ENCODE results near the gene ASTN2. TPM values are rescaled to one million over a fixed set of nuclear protein-coding genes. Genes with fewer than 3 reads are reported as not detected.

Gene ASTN2
- total RNA-seq, 4 donors from 2014 or later: 0.94 to 5.6 (median 3.7) TPM

DNA sequence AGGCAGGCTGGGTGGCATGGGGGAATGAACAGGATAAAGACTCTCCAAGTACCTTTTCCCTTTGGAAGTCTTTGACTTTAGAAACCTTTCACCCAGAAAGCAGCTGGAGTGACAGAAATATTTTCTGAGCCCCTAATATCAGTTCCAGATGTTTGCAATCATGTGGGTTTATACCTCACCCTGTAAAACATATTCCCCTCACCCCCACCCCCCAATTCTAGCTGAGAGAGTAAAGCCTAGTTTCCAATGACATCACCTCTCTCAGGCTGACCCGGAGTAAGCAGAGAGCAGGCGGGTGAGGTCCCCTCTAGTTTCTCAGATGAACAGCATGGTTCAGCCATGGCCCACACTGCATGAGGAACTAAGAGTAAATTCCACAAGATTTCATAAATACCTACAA lies 810.6 kb downstream of the ASTN2 start:
- Histone ChIP-seq H3K27ac (no peak overlapping the region), H3K4me3 (replicated peaks in 1 of 3) (no peak overlapping the region), H3K36me3 (no peaks in the 10 kb centered on the region), H3K9me3 (no peaks in the 10 kb centered on the region), H3K27me3 (no peaks in the 10 kb centered on the region), H3K4me1 (no peaks in the 10 kb centered on the region)
- intact Hi-C loops (cut with DNase I): no loop called here
- DNase-seq: no peak
- 92 to 100% methylated on average over 2 of the region's 2 CpGs for WGBS, 2 donors
- TF ChIP-seq, protein P1, sequence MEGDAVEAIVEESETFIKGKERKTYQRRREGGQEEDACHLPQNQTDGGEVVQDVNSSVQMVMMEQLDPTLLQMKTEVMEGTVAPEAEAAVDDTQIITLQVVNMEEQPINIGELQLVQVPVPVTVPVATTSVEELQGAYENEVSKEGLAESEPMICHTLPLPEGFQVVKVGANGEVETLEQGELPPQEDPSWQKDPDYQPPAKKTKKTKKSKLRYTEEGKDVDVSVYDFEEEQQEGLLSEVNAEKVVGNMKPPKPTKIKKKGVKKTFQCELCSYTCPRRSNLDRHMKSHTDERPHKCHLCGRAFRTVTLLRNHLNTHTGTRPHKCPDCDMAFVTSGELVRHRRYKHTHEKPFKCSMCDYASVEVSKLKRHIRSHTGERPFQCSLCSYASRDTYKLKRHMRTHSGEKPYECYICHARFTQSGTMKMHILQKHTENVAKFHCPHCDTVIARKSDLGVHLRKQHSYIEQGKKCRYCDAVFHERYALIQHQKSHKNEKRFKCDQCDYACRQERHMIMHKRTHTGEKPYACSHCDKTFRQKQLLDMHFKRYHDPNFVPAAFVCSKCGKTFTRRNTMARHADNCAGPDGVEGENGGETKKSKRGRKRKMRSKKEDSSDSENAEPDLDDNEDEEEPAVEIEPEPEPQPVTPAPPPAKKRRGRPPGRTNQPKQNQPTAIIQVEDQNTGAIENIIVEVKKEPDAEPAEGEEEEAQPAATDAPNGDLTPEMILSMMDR (IDR thresholded peaks at IDR 0.05): no peak
- no peak for TF ChIP-seq POLR2A (IDR thresholded peaks at IDR 0.05)

DNA sequence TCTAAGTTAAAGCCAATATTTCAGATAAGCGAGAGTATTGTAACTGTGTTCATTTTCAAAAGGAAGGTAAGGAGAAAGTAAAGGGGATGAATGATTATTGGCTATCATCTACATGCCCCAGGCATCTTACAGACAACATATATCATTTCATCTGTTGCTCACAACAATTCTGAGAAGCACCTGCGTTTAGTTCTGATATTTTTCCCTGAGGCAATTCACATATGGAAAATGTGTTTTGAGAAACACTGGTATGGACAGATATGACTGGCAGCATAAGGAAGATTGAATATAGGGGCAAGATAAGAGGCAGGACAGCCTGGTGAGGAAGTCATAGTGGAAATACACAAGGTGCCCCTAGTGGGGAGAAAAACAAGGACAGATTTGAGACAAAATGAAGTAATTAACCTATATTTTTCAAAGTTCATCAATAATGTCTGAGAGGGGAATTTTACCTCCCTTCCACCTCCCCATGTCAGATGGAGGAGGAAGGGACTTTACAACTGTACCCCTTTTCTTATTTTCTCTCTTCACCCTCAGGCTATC lies 815.4 kb downstream of the ASTN2 start:
- DNase-seq: no peak
- no peaks in the 10 kb centered on the region for H3K4me1 ChIP-seq
- TF ChIP-seq, protein P1 (IDR thresholded peaks at IDR 0.05): no peak
- TF ChIP-seq POLR2A (IDR thresholded peaks at IDR 0.05): no peak
- no peaks in the 10 kb centered on the region for H3K9me3 ChIP-seq
- no peak overlapping the region for H3K4me3 ChIP-seq (replicated peaks in 1 of 3)
- H3K27me3 ChIP-seq: no peaks in the 10 kb centered on the region
- H3K36me3 ChIP-seq: no peaks in the 10 kb centered on the region
- intact Hi-C loops (cut with DNase I): no loop called here
- 89 to 96% methylated on average over 2 of the region's 2 CpGs for WGBS, 2 donors
- no peak overlapping the region for H3K27ac ChIP-seq

DNA sequence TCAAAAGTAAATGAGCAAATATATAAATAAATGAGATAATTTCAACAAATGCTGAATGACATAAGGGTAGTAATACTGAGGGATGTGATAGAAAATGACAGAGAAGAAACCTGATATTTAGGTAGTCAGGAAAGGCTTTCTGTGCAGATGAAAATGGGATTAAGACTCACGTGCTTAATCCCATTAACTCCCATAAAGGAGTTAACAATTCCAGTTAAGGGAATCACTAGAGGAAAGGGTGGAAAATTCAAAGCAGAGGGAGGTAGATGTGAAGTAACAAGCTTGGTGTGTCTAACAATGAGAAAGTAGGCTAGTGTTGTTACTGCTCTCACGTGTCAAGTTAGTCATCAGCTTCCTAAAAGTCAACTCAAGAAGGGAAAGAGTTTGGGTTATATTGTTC lies 818.2 kb downstream of the ASTN2 start:
- Histone ChIP-seq H3K27me3 (no peaks in the 10 kb centered on the region), H3K4me3 (replicated peaks in 1 of 3) (no peak overlapping the region), H3K4me1 (no peaks in the 10 kb centered on the region), H3K9me3 (no peaks in the 10 kb centered on the region), H3K27ac (no peak overlapping the region), H3K36me3 (no peaks in the 10 kb centered on the region)
- DNase-seq: no peak
- intact Hi-C loops (cut with DNase I): no loop called here
- 69 to 72% methylated on average over 2 of the region's 2 CpGs for WGBS, 2 donors
- TF ChIP-seq POLR2A (IDR thresholded peaks at IDR 0.05): no peak
- TF ChIP-seq, protein P1 (IDR thresholded peaks at IDR 0.05): no peak

DNA sequence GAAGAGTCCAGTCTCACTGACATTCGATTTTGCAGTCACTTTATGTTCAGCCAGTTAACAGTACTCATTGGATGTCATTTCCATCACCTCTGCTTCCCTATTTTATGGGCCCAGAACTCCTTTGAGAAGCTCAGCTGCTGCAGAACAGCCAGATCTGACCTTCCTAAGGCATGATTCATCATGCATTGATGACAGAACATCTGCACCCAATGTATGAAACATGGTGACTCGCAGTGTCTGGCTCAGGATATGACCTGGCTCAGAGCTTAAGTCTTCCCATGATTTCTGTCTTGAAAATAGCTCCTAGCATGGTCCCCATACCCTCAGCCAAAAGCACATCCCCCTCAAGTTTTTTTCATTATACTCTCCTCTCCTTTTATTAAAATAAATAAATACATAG lies 820.3 kb downstream of the ASTN2 start:
- Histone ChIP-seq H3K36me3 (no peaks in the 10 kb centered on the region), H3K9me3 (no peaks in the 10 kb centered on the region), H3K4me1 (no peaks in the 10 kb centered on the region), H3K27ac (no peak overlapping the region), H3K27me3 (no peaks in the 10 kb centered on the region), H3K4me3 (replicated peaks in 1 of 3) (no peak overlapping the region)
- no peak for DNase-seq
- no peak for TF ChIP-seq POLR2A (IDR thresholded peaks at IDR 0.05)
- TF ChIP-seq, protein P1 (IDR thresholded peaks at IDR 0.05): no peak
- intact Hi-C loops (cut with DNase I): no loop called here
- 80 to 86% methylated on average over 2 of the region's 2 CpGs for WGBS, 2 donors

DNA sequence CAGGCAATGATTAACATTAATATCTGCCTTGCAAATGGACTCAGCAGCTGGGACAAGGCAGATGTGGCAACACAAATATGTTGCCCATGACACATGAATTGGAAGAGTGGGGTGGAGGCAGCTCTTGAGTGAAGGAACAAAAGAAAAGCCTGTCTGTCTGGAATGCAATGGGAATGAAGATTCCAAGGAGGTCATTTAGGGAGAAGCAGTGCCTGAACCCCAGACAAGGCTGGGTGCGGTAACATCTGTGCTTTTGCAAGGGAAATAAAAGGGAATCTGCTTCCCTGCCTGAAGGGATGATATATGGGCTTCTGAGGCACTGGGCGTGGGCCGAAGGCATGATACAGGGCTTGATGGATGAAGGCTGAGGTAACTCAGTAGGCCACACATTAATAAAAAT lies 821.9 kb downstream of the ASTN2 start:
- Histone ChIP-seq H3K4me3 (replicated peaks in 1 of 3) (no peak overlapping the region), H3K4me1 (no peaks in the 10 kb centered on the region), H3K9me3 (no peaks in the 10 kb centered on the region), H3K27me3 (no peaks in the 10 kb centered on the region), H3K36me3 (no peaks in the 10 kb centered on the region), H3K27ac (no peak overlapping the region)
- DNase-seq: no peak
- 89 to 96% methylated on average over 3 of the region's 3 CpGs for WGBS, 2 donors
- TF ChIP-seq, protein P1 (IDR thresholded peaks at IDR 0.05): no peak
- TF ChIP-seq POLR2A (IDR thresholded peaks at IDR 0.05): no peak
- intact Hi-C loops (cut with DNase I): no loop called here

Measured in thyroid gland (tissue), 4 donors.